Spleen (tissue), 11 donors: ENCODE measurements around the gene SIGLEC15. TPM values are rescaled to one million over a fixed set of nuclear protein-coding genes. Genes with fewer than 3 reads are reported as not detected.

Source experiments
- DNase-seq: peaks from one replicate; pipeline ENCODE4 v3.0.0-alpha.2; 2020
- H3K27ac ChIP-seq, 8 donors: fragments of 200-600 bp; sonication (generic) in 7 of 8; 1 replicate in 4 of 8; 2 replicates in 4 of 8; pipeline versions ENCODE4 v1.5.0 to v1.8.0; 2016 to 2021; ENCODE audit warnings: inconsistent platforms in 4 of 8, mild to moderate bottlenecking in 4 of 8, moderate library complexity in 1 of 8
- H3K27me3 ChIP-seq, 7 donors: fragments of 200-600 bp; sonication (generic) in 6 of 7; replicated peaks in 1 of 7; 1 replicate in 4 of 7; 2 replicates in 3 of 7; pipeline versions ENCODE4 v1.5.0 to v1.8.0; 2016 to 2021; ENCODE audit warnings: inconsistent platforms in 3 of 7, mild to moderate bottlenecking in 1 of 7
- H3K36me3 ChIP-seq, 6 donors: fragments of 200-600 bp; sonication (generic) in 5 of 6; 1 replicate in 4 of 6; 2 replicates in 2 of 6; pipeline versions ENCODE4 v1.5.0 to v1.8.0; 2016 to 2021; ENCODE audit warnings: inconsistent platforms in 2 of 6
- H3K4me1 ChIP-seq, 6 donors: fragments of 200-600 bp; sonication (generic) in 5 of 6; 1 replicate in 3 of 6; 2 replicates in 3 of 6; pipeline versions ENCODE4 v1.5.0 to v1.8.0; 2016 to 2021; ENCODE audit warnings: inconsistent platforms in 3 of 6
- H3K4me3 ChIP-seq, 8 donors: fragments of 200-600 bp; sonication (generic) in 7 of 8; 1 replicate in 4 of 8; 2 replicates in 4 of 8; pipeline versions ENCODE4 v1.5.0 to v1.8.0; 2016 to 2021; ENCODE audit warnings: inconsistent platforms in 4 of 8, mild to moderate bottlenecking in 4 of 8, moderate library complexity in 2 of 8
- H3K9me3 ChIP-seq, 8 donors: fragments of 200-600 bp; sonication (generic) in 7 of 8; 1 replicate in 4 of 8; 2 replicates in 4 of 8; pipeline versions ENCODE4 v1.5.0 to v1.8.0; 2016 to 2021; ENCODE audit warnings: inconsistent platforms in 4 of 8
- POLR2A ChIP-seq, 3 donors: fragments of 450-650 bp; IDR thresholded peaks; one replicate each; pipeline ENCODE4 v1.5.1; 2017; ENCODE audit warnings: antibody characterized with exemption in 3 of 3, mild to moderate bottlenecking in 1 of 3
- POLR2AphosphoS5 ChIP-seq, 3 donors: sonication (generic); formaldehyde crosslinking; IDR thresholded peaks; one replicate each; pipeline ENCODE4 v1.5.1; 2017; ENCODE audit warnings: antibody characterized with exemption in 3 of 3
- WGBS, 5 donors: extraction: QIAGEN DNeasy Blood & Tissue Kit in 3 of 5; methylation state at CpG; one replicate each; pipeline versions ENCODE4 v1.1.5 to v1.1.7; 2013 to 2018; 5-methylcytosine and 5-hydroxymethylcytosine counted together
- intact Hi-C: fragments of 100-400 bp; cut with DNase I; formaldehyde crosslinking; loops from one replicate; pipeline ENCODE4 v1.15.0; 2023; ENCODE audit warnings: low total_unique reads
- polyA plus RNA-seq, 3 donors: library from polyadenylated mRNA; stranded (reverse); fragments of 200-250 nt; gene quantifications; one replicate each; pipeline ENCODE4 v1.2.1, GENCODE V29; 2013
- total RNA-seq, 7 donors: library from RNA; depleted of rRNA in 3 of 7; stranded (reverse); fragments of >200 nt in 3 of 7; fragmentation: NEBNext Ultra II Directional in 4 of 7; extraction: Animal tissue kit (Norgen Biotek cat#: 25700) in 4 of 7; gene quantifications; one replicate each; pipeline versions ENCODE4 v1.1.0 to v1.2.1, GENCODE V29; 2016 to 2021
- TF ChIP-seq, protein P1 (sequence below), 11 experiments: fragments of 200-600 bp in 7 of 11; fragments of 450-650 bp in 4 of 11; sonication (generic) in 4 of 11; IDR thresholded peaks in 8 of 11; conservative IDR thresholded peaks in 3 of 11; 1 replicate in 7 of 11; 2 replicates in 4 of 11; pipeline versions ENCODE4 v1.4.0 to v1.8.0; 2016 to 2021; ENCODE audit warnings: antibody characterized with exemption in 11 of 11, inconsistent platforms in 4 of 11, mild to moderate bottlenecking in 1 of 11
- donor health status: healthy with polysubstance abuse.
- donor health status: DM: no; HTN: no; CAD: no; lungs with moderate emphysema.
- donor health status: DM: no; HTN: no; CAD: no.
- donor health status: Bipolar disorder and iron deficiency.
- donor health status: healthy.
- donor health status: DM: no; HTN: no; CAD: no.
- donor health status: DM: yes; HTN: yes; CAD: no.

SIGLEC15 gene
- total and polyA plus RNA-seq, 10 donors, result 0.28 to 3.5 (median 1.4) TPM

DNA sequence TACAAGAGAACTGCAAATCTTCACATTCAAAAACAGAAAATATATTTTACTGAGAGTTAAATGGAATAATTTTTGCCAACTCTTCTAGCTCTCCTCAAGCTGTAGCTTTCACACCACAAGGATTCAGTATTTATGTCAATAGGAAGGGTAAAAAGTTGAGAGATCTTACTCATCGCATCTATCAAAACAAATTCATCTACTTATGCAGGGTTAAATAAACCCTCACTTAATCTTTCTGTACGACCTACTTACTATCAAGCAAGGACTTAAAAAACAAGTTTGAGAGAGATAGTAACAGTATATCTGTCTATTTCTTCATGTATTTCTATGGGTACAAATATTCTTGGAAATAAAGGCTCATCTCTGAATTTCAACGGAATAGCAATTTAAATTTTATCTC, 35.5 kb downstream of the SIGLEC15 start:
- H3K36me3 ChIP-seq, result peaks cover 4 to 100% (median 81%) of the 10 kb centered on the region in 6 donors
- H3K4me3 ChIP-seq, result no peak overlapping the region
- H3K4me1 ChIP-seq, result no peaks in the 10 kb centered on the region
- H3K9me3 ChIP-seq, result no peaks in the 10 kb centered on the region
- no peak overlapping the region for H3K27ac ChIP-seq
- DNase-seq, result no peak
- H3K27me3 ChIP-seq, result no peaks in the 10 kb centered on the region
- intact Hi-C loops, result no loop called here
- WGBS, 5 donors, result 92 to 96% (median 93%) methylated on average over 3 of the region's 3 CpGs
- TF ChIP-seq, protein P1, sequence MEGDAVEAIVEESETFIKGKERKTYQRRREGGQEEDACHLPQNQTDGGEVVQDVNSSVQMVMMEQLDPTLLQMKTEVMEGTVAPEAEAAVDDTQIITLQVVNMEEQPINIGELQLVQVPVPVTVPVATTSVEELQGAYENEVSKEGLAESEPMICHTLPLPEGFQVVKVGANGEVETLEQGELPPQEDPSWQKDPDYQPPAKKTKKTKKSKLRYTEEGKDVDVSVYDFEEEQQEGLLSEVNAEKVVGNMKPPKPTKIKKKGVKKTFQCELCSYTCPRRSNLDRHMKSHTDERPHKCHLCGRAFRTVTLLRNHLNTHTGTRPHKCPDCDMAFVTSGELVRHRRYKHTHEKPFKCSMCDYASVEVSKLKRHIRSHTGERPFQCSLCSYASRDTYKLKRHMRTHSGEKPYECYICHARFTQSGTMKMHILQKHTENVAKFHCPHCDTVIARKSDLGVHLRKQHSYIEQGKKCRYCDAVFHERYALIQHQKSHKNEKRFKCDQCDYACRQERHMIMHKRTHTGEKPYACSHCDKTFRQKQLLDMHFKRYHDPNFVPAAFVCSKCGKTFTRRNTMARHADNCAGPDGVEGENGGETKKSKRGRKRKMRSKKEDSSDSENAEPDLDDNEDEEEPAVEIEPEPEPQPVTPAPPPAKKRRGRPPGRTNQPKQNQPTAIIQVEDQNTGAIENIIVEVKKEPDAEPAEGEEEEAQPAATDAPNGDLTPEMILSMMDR (IDR thresholded peaks at IDR 0.05 in 8 of 11, conservative IDR thresholded peaks at IDR 0.05 in 3 of 11), result no peak
- TF ChIP-seq POLR2A (IDR thresholded peaks at IDR 0.05), result no peak
- TF ChIP-seq POLR2AphosphoS5 (IDR thresholded peaks at IDR 0.05), result no peak

GRCh38 chr18:45861926-45862325, 36.5 kb downstream of the SIGLEC15 start:
- H3K4me1 ChIP-seq, result no peaks in the 10 kb centered on the region
- no peaks in the 10 kb centered on the region for H3K9me3 ChIP-seq
- 94 to 98% (median 98%) methylated on average over 1 of the region's 1 CpG for WGBS, 5 donors
- no peak overlapping the region for H3K27ac ChIP-seq
- H3K4me3 ChIP-seq, result no peak overlapping the region
- intact Hi-C loops, result no loop called here
- H3K27me3 ChIP-seq, result no peaks in the 10 kb centered on the region
- peaks cover 7 to 100% (median 86%) of the 10 kb centered on the region in 6 donors for H3K36me3 ChIP-seq
- TF ChIP-seq POLR2A (IDR thresholded peaks at IDR 0.05) (no peak), POLR2AphosphoS5 (IDR thresholded peaks at IDR 0.05) (no peak)
- TF ChIP-seq, protein P1 (IDR thresholded peaks at IDR 0.05 in 8 of 11, conservative IDR thresholded peaks at IDR 0.05 in 3 of 11), result no peak
- DNase-seq, result no peak

DNA sequence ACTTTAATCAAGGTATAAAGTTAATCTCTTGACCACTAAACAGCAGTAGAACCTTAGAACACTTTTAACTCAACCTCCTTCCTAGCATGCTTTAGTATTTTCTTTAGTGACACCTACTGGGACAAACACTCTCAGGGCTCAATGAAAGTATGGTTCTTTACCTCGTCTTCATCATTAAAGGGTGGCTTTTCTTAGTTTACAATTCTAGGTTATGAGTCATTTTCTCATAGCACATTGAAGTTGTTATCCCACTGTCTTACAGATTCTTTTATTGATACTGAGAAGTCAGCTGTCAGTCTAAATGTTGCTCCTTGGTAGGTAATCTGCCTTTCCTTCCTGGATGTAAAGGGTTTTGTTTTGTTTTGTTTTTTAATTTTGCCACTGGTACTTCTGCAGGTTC, 38.0 kb downstream of the SIGLEC15 start:
- DNase-seq, result no peak
- peaks cover 7 to 100% (median 85%) of the 10 kb centered on the region in 6 donors for H3K36me3 ChIP-seq
- intact Hi-C loops, result no loop called here
- no peaks in the 10 kb centered on the region for H3K4me1 ChIP-seq
- H3K4me3 ChIP-seq, result no peak overlapping the region
- no peak overlapping the region for H3K27ac ChIP-seq
- no peaks in the 10 kb centered on the region for H3K27me3 ChIP-seq
- TF ChIP-seq POLR2A (IDR thresholded peaks at IDR 0.05), result no peak
- no peaks in the 10 kb centered on the region for H3K9me3 ChIP-seq
- 76 to 87% (median 84%) methylated on average over 1 of the region's 1 CpG for WGBS, 5 donors

DNA sequence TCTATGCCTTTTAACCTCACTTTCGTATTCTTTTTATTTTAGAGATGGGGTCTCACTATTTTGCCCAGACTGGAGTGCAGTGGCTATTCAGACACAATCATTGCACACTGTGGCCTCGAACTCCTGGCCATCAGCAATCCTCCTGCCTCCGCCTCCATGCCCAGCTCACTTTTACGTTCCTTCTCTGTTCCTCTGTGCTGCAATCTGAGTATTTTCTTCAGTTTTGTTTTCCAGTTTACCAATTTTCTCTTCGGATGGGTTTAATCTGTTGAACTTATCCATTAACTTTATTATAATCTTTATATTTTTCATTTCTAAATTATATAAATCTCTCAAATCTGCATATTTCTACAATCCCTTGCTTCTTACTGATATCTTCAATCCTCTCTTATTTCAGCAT, 38.6 kb downstream of the SIGLEC15 start:
- DNase-seq, result no peak
- H3K36me3 ChIP-seq, result peaks cover 7 to 100% (median 82%) of the 10 kb centered on the region in 6 donors
- H3K27me3 ChIP-seq, result no peaks in the 10 kb centered on the region
- 92 to 99% (median 96%) methylated on average over 5 of the region's 5 CpGs for WGBS, 5 donors
- H3K4me3 ChIP-seq, result no peak overlapping the region
- H3K9me3 ChIP-seq, result no peaks in the 10 kb centered on the region
- H3K27ac ChIP-seq, result no peak overlapping the region
- intact Hi-C loops, result no loop called here
- no peaks in the 10 kb centered on the region for H3K4me1 ChIP-seq
- TF ChIP-seq POLR2AphosphoS5 (IDR thresholded peaks at IDR 0.05) (no peak), POLR2A (IDR thresholded peaks at IDR 0.05) (no peak)
- TF ChIP-seq, protein P1 (IDR thresholded peaks at IDR 0.05 in 8 of 11, conservative IDR thresholded peaks at IDR 0.05 in 3 of 11), result no peak

GRCh38 chr18:45865466-45865865, 40.0 kb downstream of the SIGLEC15 start:
- Histone ChIP-seq H3K9me3 (no peaks in the 10 kb centered on the region), H3K36me3 (peaks cover 7 to 100% (median 78%) of the 10 kb centered on the region in 6 donors), H3K27me3 (no peaks in the 10 kb centered on the region), H3K4me1 (no peaks in the 10 kb centered on the region), H3K27ac (no peak overlapping the region), H3K4me3 (no peak overlapping the region)
- WGBS, 5 donors, result 93 to 99% (median 96%) methylated on average over 5 of the region's 5 CpGs
- TF ChIP-seq POLR2AphosphoS5 (IDR thresholded peaks at IDR 0.05), result no peak
- no peak for DNase-seq
- intact Hi-C loops, result no loop called here
